ENCODE measurements around the gene RET. TPM values are rescaled to one million over a fixed set of nuclear protein-coding genes. Genes with fewer than 3 reads are reported as not detected.

RET gene
- total RNA-seq, 2 donors from 2014 or later, result 1.2 to 3.5 TPM

DNA sequence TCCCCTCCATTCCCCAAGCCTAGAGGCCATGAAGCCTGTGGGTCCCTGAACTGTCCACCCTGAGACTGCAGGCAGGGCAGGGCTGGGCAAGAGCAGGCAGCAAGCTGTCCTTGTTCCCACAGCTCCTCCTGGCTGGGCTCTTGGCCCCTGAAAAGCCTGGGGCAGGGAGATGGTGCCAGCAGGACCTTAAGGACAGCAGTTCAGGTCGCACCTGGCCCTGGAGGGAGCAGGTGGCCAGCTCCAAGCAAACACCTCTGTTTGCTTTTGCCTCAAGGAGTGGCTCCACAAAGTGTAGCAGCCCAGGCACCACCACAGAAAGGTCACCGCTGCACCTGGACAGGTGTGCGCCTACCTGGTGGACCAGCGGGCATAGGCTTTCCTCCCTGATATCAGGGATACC, 5.2 kb downstream of the RET start:
- Histone ChIP-seq H3K27ac (ENCODE audit: low read depth, low read length) (no peak overlapping the region), H3K9ac (ENCODE audit: extremely low read depth, low read length, poor library complexity, severe bottlenecking) (no peak overlapping the region)

DNA sequence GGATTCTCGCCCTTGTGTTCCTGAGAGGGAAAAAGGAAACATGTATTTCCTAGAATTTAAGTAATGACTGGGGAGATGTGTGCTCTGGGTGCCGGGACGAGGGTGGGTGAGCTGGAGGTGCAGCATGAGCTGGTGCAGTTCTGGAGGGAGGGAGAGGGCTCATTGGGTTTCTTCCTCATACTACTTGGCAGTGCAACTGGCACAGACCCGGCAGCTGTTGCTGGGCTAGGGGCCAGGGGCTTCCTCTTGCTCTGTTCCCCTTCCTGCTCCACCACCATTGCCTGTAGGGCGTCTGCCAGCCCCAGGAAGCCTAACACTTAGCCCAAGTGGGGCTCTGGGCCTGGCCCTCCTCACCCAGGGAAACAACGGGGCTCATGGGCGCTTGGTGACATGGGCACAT, 5.9 kb downstream of the RET start:
- Histone ChIP-seq H3K4me1 (ENCODE audit: control insufficient read depth, insufficient read depth, low read length) (no peaks in the 10 kb centered on the region), H3K4me3 (ENCODE audit: low read length) (no peak overlapping the region), H3K9me3 (ENCODE audit: control insufficient read depth, low read length) (no peaks in the 10 kb centered on the region), H3K36me3 (ENCODE audit: control insufficient read depth, insufficient read depth, low read length) (no peaks in the 10 kb centered on the region), H3K27me3 (ENCODE audit: control insufficient read depth, insufficient read depth, low read length, poor library complexity, severe bottlenecking) (peaks cover 17% of the 10 kb centered on the region), H3K9ac (ENCODE audit: extremely low read depth, low read length, poor library complexity, severe bottlenecking) (no peak overlapping the region), H3K27ac (ENCODE audit: low read depth, low read length) (no peak overlapping the region)
- Mint-ChIP-seq H3K36me3 (ENCODE audit: low read depth) (no peaks in the 10 kb centered on the region), H3K27me3 (ENCODE audit: insufficient read depth) (peaks cover 18% of the 10 kb centered on the region), H3K27ac (no peak overlapping the region), H3K4me1 (no peaks in the 10 kb centered on the region), H3K4me3 (no peak overlapping the region), H3K9me3 (no peaks in the 10 kb centered on the region)
- WGBS, 2 experiments (ENCODE audit: insufficient coverage in 1 of 2, insufficient read length in 1 of 2), result 92 to 100% methylated on average over 4 to 7 of the region's 7 CpGs
- no peak for DNase-seq
- no peak for TF ChIP-seq CTCF (conservative IDR thresholded peaks at IDR 0.05)

More for the DNA sequence above, 5.2 kb downstream of the RET start:
- H3K27me3 Mint-ChIP-seq (ENCODE audit: insufficient read depth), result peaks cover 23% of the 10 kb centered on the region
- no peak for DNase-seq
- 89 to 93% methylated on average over 4 of the region's 4 CpGs for WGBS, 2 experiments (ENCODE audit: insufficient coverage in 1 of 2, insufficient read length in 1 of 2)
- H3K36me3 ChIP-seq (ENCODE audit: control insufficient read depth, insufficient read depth, low read length), result no peaks in the 10 kb centered on the region
- no peaks in the 10 kb centered on the region for H3K4me1 ChIP-seq (ENCODE audit: control insufficient read depth, insufficient read depth, low read length)
- H3K4me1 Mint-ChIP-seq, result no peaks in the 10 kb centered on the region
- no peak overlapping the region for H3K27ac Mint-ChIP-seq
- no peaks in the 10 kb centered on the region for H3K9me3 ChIP-seq (ENCODE audit: control insufficient read depth, low read length)
- H3K9me3 Mint-ChIP-seq, result no peaks in the 10 kb centered on the region
- TF ChIP-seq CTCF (conservative IDR thresholded peaks at IDR 0.05), result no peak
- no peak overlapping the region for H3K4me3 ChIP-seq (ENCODE audit: low read length)
- H3K36me3 Mint-ChIP-seq (ENCODE audit: low read depth), result no peaks in the 10 kb centered on the region
- peaks cover 21% of the 10 kb centered on the region for H3K27me3 ChIP-seq (ENCODE audit: control insufficient read depth, insufficient read depth, low read length, poor library complexity, severe bottlenecking)
- H3K4me3 Mint-ChIP-seq, result no peak overlapping the region

- Mint-ChIP-seq H3K4me1 (no peaks in the 10 kb centered on the region), H3K36me3 (ENCODE audit: low read depth) (no peaks in the 10 kb centered on the region), H3K27ac (no peak overlapping the region), H3K4me3 (no peak overlapping the region), H3K27me3 (ENCODE audit: insufficient read depth) (peaks cover 8% of the 10 kb centered on the region), H3K9me3 (no peaks in the 10 kb centered on the region)
- TF ChIP-seq CTCF (conservative IDR thresholded peaks at IDR 0.05), result no peak
- Histone ChIP-seq H3K9me3 (ENCODE audit: control insufficient read depth, low read length) (no peaks in the 10 kb centered on the region), H3K4me1 (ENCODE audit: control insufficient read depth, insufficient read depth, low read length) (no peaks in the 10 kb centered on the region), H3K27ac (ENCODE audit: low read depth, low read length) (no peak overlapping the region), H3K4me3 (ENCODE audit: low read length) (no peak overlapping the region), H3K36me3 (ENCODE audit: control insufficient read depth, insufficient read depth, low read length) (no peaks in the 10 kb centered on the region), H3K27me3 (ENCODE audit: control insufficient read depth, insufficient read depth, low read length, poor library complexity, severe bottlenecking) (peaks cover 7% of the 10 kb centered on the region), H3K9ac (ENCODE audit: extremely low read depth, low read length, poor library complexity, severe bottlenecking) (no peak overlapping the region)
- WGBS, 2 experiments (ENCODE audit: insufficient coverage in 1 of 2, insufficient read length in 1 of 2), result 89 to 97% methylated on average over 5 of the region's 5 CpGs
- DNase-seq, result no peak
These were observed 6.9 kb downstream of the RET start for GRCh38 chr10:43083764-43084163.
